Measurements from ENCODE around the gene SEZ6. TPM values are rescaled to one million over a fixed set of nuclear protein-coding genes. Genes with fewer than 3 reads are reported as not detected.

SEZ6 gene
- total and polyA plus RNA-seq, 7 donors = 0.36 to 0.99 (median 0.54) TPM; not detected in 3

- WGBS, 2 donors = 78 to 83% methylated on average over 8 of the region's 8 CpGs
- Histone ChIP-seq H3K4me1 (peaks cover 0 to 6% (median 0%) of the 10 kb centered on the region in 4 donors), H3K27ac (no peak overlapping the region), H3K36me3 (no peaks in the 10 kb centered on the region), H3K27me3 (peaks cover 0 to 23% (median 3%) of the 10 kb centered on the region in 3 donors), H3K9me3 (no peaks in the 10 kb centered on the region), H3K4me3 (no peak overlapping the region)
- intact Hi-C loops (cut with DNase I) = no loop called here
- TF ChIP-seq POLR2AphosphoS5 (IDR thresholded peaks at IDR 0.05) (no peak), EP300 (IDR thresholded peaks at IDR 0.05) (no peak), CTCF (IDR thresholded peaks at IDR 0.05) (no peak), POLR2A (IDR thresholded peaks at IDR 0.05) (no peak)
- no peak for DNase-seq
These were observed 14.7 kb upstream of the SEZ6 start for GRCh38 chr17:29020576-29020975.

- 2 to 5% methylated on average over 39 of the region's 39 CpGs for WGBS, 2 donors
- Histone ChIP-seq H3K4me3 (no peak overlapping the region), H3K9me3 (no peaks in the 10 kb centered on the region), H3K4me1 (peaks cover 0 to 6% (median 0%) of the 10 kb centered on the region in 4 donors), H3K27me3 (peaks cover 0 to 23% (median 3%) of the 10 kb centered on the region in 3 donors), H3K36me3 (no peaks in the 10 kb centered on the region), H3K27ac (no peak overlapping the region)
- TF ChIP-seq EP300 (IDR thresholded peaks at IDR 0.05) = no peak
- no peak for TF ChIP-seq POLR2AphosphoS5 (IDR thresholded peaks at IDR 0.05)
- no peak for TF ChIP-seq POLR2A (IDR thresholded peaks at IDR 0.05)
- TF ChIP-seq CTCF (IDR thresholded peaks at IDR 0.05) = no peak
- DNase-seq = no peak
- intact Hi-C loops (cut with DNase I) = no loop called here
These were observed 13.8 kb upstream of the SEZ6 start for GRCh38 chr17:29019475-29020181.

- H3K4me3 ChIP-seq = no peak overlapping the region
- no peak for TF ChIP-seq POLR2AphosphoS5 (IDR thresholded peaks at IDR 0.05)
- no peak for TF ChIP-seq EP300 (IDR thresholded peaks at IDR 0.05)
- peaks cover 0 to 6% (median 0%) of the 10 kb centered on the region in 4 donors for H3K4me1 ChIP-seq
- WGBS, 2 donors = 42 to 46% methylated on average over 6 of the region's 6 CpGs
- H3K27ac ChIP-seq = no peak overlapping the region
- no peaks in the 10 kb centered on the region for H3K36me3 ChIP-seq
- DNase-seq = no peak
- intact Hi-C loops (cut with DNase I) = no loop called here
- peaks cover 0 to 23% (median 3%) of the 10 kb centered on the region in 3 donors for H3K27me3 ChIP-seq
- H3K9me3 ChIP-seq = no peaks in the 10 kb centered on the region
These were observed 13.1 kb upstream of the SEZ6 start for GRCh38 chr17:29018788-29019474.

GRCh38 chr17:29016345-29017210 is 10.7 kb upstream of the SEZ6 start:
- no peaks in the 10 kb centered on the region for H3K9me3 ChIP-seq
- peaks cover 0 to 6% (median 0%) of the 10 kb centered on the region in 4 donors for H3K4me1 ChIP-seq
- TF ChIP-seq POLR2AphosphoS5 (IDR thresholded peaks at IDR 0.05) (no peak), EP300 (IDR thresholded peaks at IDR 0.05) (no peak), POLR2A (IDR thresholded peaks at IDR 0.05) (no peak), CTCF (IDR thresholded peaks at IDR 0.05) (no peak)
- intact Hi-C loops (cut with DNase I) = no loop called here
- H3K36me3 ChIP-seq = no peaks in the 10 kb centered on the region
- 42 to 58% methylated on average over 13 of the region's 13 CpGs for WGBS, 2 donors
- H3K4me3 ChIP-seq = no peak overlapping the region
- no peak overlapping the region for H3K27ac ChIP-seq
- peaks cover 0 to 23% (median 3%) of the 10 kb centered on the region in 3 donors for H3K27me3 ChIP-seq
- no peak for DNase-seq
